Osteoblast (primary cell): ENCODE measurements around the gene TSGA10. TPM values are rescaled to one million over a fixed set of nuclear protein-coding genes. Genes with fewer than 3 reads are reported as not detected.

ENCODE experiments used
- DNase-seq: peaks from one replicate; pipeline ENCODE4 v3.0.0; 2011; ENCODE audit warnings: low spot score, mixed read lengths; ENCODE audit not compliant: insufficient read length; ENCODE audit errors: missing footprints
- H2AFZ ChIP-seq: 2 replicates; pipeline ENCODE4 v1.6.0; 2011; ENCODE audit warnings: mild to moderate bottlenecking, low read length
- H3K27ac ChIP-seq: 2 replicates; pipeline ENCODE4 v1.5.1; 2011; ENCODE audit warnings: mild to moderate bottlenecking, low read depth, low read length, moderate library complexity
- H3K27me3 ChIP-seq: 2 replicates; pipeline ENCODE4 v1.6.0; 2012; ENCODE audit warnings: mild to moderate bottlenecking, control low read depth, inconsistent platforms, low read length, moderate library complexity; ENCODE audit not compliant: insufficient read depth
- H3K36me3 ChIP-seq: 2 replicates; pipeline ENCODE4 v1.5.1; 2011; ENCODE audit warnings: mild to moderate bottlenecking, low read length, control low read depth, moderate library complexity; ENCODE audit not compliant: insufficient read depth
- H3K4me1 ChIP-seq: 2 replicates; pipeline ENCODE4 v1.5.1; 2011; ENCODE audit warnings: mild to moderate bottlenecking, low read length, control low read depth, moderate library complexity; ENCODE audit not compliant: insufficient read depth
- H3K4me2 ChIP-seq: 2 replicates; pipeline ENCODE4 v1.6.0; 2011; ENCODE audit warnings: mild to moderate bottlenecking, low read length; ENCODE audit not compliant: insufficient read depth
- H3K4me3 ChIP-seq: fragments of 200-600 bp; sonication (generic); 3 replicates; pipeline ENCODE4 v1.5.1; 2012; ENCODE audit warnings: mild to moderate bottlenecking, low read length, inconsistent platforms; ENCODE audit not compliant: insufficient read depth
- H3K79me2 ChIP-seq: 2 replicates; pipeline ENCODE4 v1.6.0; 2012; ENCODE audit warnings: mild to moderate bottlenecking, low read length, control low read depth, inconsistent platforms; ENCODE audit not compliant: insufficient read depth
- H3K9me3 ChIP-seq: 2 replicates; pipeline ENCODE4 v1.5.1; 2011; ENCODE audit warnings: low read depth, low read length, control low read depth
- H4K20me1 ChIP-seq: 2 replicates; pipeline ENCODE4 v1.6.0; 2012; ENCODE audit warnings: mild to moderate bottlenecking, low read length, control low read depth; ENCODE audit not compliant: insufficient read depth
- total RNA-seq: library from RNA; depleted of rRNA; stranded (reverse); fragments of >200 nt; gene quantifications from 2 replicates; pipeline ENCODE4 v1.2.3, GENCODE V29; 2012
- TF ChIP-seq, protein P1 (sequence below): IDR thresholded peaks from 2 replicates; pipeline ENCODE4 v1.5.1; 2011; ENCODE audit warnings: mild to moderate bottlenecking, low read depth, low read length, moderate library complexity; ENCODE audit errors: extremely low read depth

The TSGA10 gene
- total RNA-seq, 1 donor: 4.0 TPM

DNA sequence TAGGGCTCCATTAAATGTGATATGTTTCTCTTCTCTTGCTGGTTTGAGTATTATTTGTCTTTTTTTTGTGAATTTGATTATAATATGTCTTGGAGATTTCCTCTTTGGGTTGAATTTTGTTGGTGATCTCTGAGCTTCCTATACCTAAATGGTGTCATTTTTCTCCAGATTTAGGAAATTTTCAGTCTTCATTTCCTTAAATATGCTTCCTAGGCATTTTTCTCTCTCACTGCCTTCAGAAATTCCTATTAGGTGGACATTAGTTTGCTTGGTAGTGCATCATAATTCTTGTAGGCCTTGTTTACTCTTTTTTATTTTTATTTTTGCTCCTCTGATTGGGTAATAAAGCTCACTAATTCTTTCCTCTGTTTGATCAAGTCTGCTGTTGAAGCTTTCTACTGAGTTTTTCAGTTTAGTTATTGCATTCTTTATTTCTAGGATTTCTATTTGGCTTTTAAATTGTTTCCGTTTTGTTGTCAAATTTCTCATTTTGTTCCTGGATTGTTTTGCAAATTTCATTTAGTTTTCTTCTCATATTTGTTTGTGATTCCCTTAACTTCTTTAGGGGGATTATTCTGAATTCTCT lies 182.1 kb downstream of the TSGA10 start:
- no peaks in the 10 kb centered on the region for H3K36me3 ChIP-seq
- DNase-seq: no peak
- H3K4me3 ChIP-seq: no peak overlapping the region
- H3K27ac ChIP-seq: no peak overlapping the region
- H3K4me2 ChIP-seq: no peak overlapping the region
- no peaks in the 10 kb centered on the region for H4K20me1 ChIP-seq
- no peaks in the 10 kb centered on the region for H3K4me1 ChIP-seq
- no peaks in the 10 kb centered on the region for H3K79me2 ChIP-seq
- no peaks in the 10 kb centered on the region for H3K27me3 ChIP-seq
- H2AFZ ChIP-seq: no peak overlapping the region
- TF ChIP-seq, protein P1, sequence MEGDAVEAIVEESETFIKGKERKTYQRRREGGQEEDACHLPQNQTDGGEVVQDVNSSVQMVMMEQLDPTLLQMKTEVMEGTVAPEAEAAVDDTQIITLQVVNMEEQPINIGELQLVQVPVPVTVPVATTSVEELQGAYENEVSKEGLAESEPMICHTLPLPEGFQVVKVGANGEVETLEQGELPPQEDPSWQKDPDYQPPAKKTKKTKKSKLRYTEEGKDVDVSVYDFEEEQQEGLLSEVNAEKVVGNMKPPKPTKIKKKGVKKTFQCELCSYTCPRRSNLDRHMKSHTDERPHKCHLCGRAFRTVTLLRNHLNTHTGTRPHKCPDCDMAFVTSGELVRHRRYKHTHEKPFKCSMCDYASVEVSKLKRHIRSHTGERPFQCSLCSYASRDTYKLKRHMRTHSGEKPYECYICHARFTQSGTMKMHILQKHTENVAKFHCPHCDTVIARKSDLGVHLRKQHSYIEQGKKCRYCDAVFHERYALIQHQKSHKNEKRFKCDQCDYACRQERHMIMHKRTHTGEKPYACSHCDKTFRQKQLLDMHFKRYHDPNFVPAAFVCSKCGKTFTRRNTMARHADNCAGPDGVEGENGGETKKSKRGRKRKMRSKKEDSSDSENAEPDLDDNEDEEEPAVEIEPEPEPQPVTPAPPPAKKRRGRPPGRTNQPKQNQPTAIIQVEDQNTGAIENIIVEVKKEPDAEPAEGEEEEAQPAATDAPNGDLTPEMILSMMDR: no peak
- no peaks in the 10 kb centered on the region for H3K9me3 ChIP-seq

DNA sequence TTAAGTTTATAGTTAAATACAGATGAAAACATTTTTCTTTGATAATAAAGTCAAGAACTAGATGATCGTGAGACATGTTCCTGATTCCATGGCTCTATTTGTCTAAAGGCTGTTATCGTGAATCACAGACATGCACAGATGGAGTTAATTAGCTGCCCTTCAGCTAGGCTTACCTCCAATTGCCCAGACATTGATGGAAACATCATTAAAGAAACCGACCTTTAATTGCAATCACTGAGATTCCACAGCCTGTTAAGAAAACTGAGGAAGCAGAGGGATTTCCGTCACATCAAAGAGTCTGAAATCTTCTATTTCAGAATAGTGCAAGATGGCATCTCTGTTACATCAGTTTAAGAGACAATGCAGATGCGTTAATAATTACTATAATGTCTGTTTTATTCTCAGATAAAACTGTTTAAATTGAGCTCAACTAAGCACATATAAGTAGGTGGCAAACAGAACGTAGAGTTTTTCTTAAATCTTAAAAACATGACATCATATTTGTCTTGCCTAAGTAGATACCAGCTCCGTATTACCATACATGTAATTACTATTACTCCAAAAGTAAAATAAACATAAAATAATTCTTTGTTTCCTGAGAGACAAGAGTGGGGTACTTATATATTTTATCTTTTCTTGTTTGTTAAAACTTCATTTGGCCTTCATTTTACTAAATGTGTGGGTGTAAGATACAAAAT lies 194.8 kb downstream of the TSGA10 start:
- H3K4me1 ChIP-seq: no peaks in the 10 kb centered on the region
- H3K27ac ChIP-seq: no peak overlapping the region
- no peak overlapping the region for H3K4me2 ChIP-seq
- DNase-seq: no peak
- H3K9me3 ChIP-seq: no peaks in the 10 kb centered on the region
- no peaks in the 10 kb centered on the region for H3K79me2 ChIP-seq
- no peak overlapping the region for H3K4me3 ChIP-seq
- no peaks in the 10 kb centered on the region for H4K20me1 ChIP-seq
- TF ChIP-seq, protein P1: no peak
- no peak overlapping the region for H2AFZ ChIP-seq
- no peaks in the 10 kb centered on the region for H3K27me3 ChIP-seq
- H3K36me3 ChIP-seq: no peaks in the 10 kb centered on the region

DNA sequence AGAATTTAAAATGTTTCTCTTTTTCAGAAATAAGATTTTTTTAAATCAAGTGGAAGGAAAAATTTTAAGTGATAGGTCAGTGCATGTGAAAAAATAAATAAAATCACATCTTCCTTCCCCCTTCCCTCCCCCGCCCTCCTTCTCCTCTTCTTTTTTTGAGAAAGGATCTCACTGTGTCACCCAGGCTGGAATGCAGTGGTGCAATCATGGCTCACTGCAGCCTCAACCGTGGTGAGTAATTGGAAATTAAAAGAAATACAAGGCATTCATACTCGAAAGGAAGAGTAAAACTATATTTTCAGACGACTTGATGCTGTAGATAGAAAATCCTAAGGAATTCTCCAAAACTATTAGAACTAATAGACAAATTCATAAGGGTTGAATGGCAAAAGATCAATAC lies 201.8 kb downstream of the TSGA10 start:
- Histone ChIP-seq H4K20me1 (no peaks in the 10 kb centered on the region), H3K4me2 (no peak overlapping the region), H3K27me3 (peaks cover 5% of the 10 kb centered on the region), H2AFZ (no peak overlapping the region), H3K27ac (no peak overlapping the region), H3K4me1 (no peaks in the 10 kb centered on the region), H3K9me3 (no peaks in the 10 kb centered on the region), H3K36me3 (no peaks in the 10 kb centered on the region), H3K79me2 (no peaks in the 10 kb centered on the region), H3K4me3 (no peak overlapping the region)
- TF ChIP-seq, protein P1: no peak
- no peak for DNase-seq

DNA sequence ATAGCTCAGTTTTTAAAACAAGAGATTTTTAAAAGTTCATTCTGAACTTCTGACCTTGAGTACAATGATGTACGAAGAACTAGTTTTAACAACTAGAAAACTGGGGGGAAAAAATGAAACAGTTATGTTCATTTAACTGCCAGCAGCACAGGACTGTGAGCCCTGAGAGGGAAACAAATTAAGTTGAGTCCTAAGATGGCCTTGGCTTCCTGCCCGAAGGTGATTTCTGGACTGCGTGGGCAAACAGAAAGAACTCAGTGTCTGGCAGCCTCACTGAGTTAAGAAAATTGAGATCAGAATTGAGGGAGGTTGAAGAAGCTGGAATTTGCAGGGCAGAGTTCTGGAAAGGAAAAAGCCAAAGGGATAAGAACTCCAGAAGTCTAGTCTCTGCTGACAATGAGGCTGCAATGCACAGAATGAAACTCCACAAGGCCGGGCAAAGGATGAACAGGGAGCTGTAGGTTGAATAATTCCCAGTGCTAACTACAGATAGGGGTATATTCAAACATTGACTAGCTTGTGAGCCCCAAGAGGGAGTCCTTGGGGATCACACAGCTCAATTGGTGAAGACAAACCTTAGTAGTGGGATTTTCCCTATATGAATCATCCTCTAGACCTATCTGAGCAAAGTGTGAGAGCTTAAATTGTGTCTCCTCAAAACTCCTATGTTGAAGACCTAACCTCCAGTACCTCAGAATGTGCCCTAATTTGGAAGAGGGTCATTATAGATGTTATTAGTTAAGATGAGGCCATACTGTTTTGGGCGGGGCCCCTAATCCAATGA lies 205.6 kb downstream of the TSGA10 start:
- peaks cover 12% of the 10 kb centered on the region for H3K27me3 ChIP-seq
- no peak overlapping the region for H2AFZ ChIP-seq
- H3K27ac ChIP-seq: no peak overlapping the region
- H4K20me1 ChIP-seq: no peaks in the 10 kb centered on the region
- DNase-seq: peak; percentile 71
- H3K4me2 ChIP-seq: no peak overlapping the region
- no peaks in the 10 kb centered on the region for H3K4me1 ChIP-seq
- H3K36me3 ChIP-seq: no peaks in the 10 kb centered on the region
- no peak overlapping the region for H3K4me3 ChIP-seq
- no peaks in the 10 kb centered on the region for H3K9me3 ChIP-seq
- TF ChIP-seq, protein P1: no peak
- no peaks in the 10 kb centered on the region for H3K79me2 ChIP-seq
